Fibroblast of skin of left quadriceps (primary cell): ENCODE results near the gene TRIM63.

ENCODE experiments used
- DNase-seq, 2 experiments: peaks; one replicate each; pipeline ENCODE4 v3.0.0-alpha.2; 2013; ENCODE audit warnings: low read depth in 2 of 2

TRIM63 gene

GRCh38 chr1:26057189-26057588 lies 10.2 kb downstream of the TRIM63 start:
- DNase-seq: no peak

- DNase-seq: no peak
Measured at GRCh38 chr1:26055041-26055440, 12.4 kb downstream of the TRIM63 start.

GRCh38 chr1:26053718-26054560 lies 13.5 kb downstream of the TRIM63 start:
- DNase-seq: no peak

GRCh38 chr1:26050248-26050640 lies 17.2 kb downstream of the TRIM63 start:
- DNase-seq: no peak

- DNase-seq: no peak
Measured at GRCh38 chr1:26049531-26050247, 17.7 kb downstream of the TRIM63 start.

- DNase-seq: no peak
Measured at GRCh38 chr1:26047278-26047874, 20.1 kb downstream of the TRIM63 start.

GRCh38 chr1:26046246-26047095 lies 21.0 kb downstream of the TRIM63 start:
- DNase-seq: no peak

- DNase-seq: no peak
Measured at GRCh38 chr1:26045722-26046245, 21.6 kb downstream of the TRIM63 start, which contains the start of gene SLC30A2. SLC30A2 (minus strand) TSS chr1:26046118; CDS start chr1:26045896, 222 bp downstream.

- no peak for DNase-seq
Measured at GRCh38 chr1:26044971-26045721, 22.3 kb downstream of the TRIM63 start.

GRCh38 chr1:26044414-26044813 lies 23.0 kb downstream of the TRIM63 start:
- no peak for DNase-seq

- DNase-seq: no peak
Measured at GRCh38 chr1:26043765-26044164, 23.7 kb downstream of the TRIM63 start.

- no peak for DNase-seq
Measured at GRCh38 chr1:26041978-26042377, 25.5 kb downstream of the TRIM63 start.

- DNase-seq: no peak
Measured at GRCh38 chr1:26041401-26041800, 26.0 kb downstream of the TRIM63 start.

- DNase-seq: no peak
Measured at GRCh38 chr1:26038904-26039303, 28.5 kb downstream of the TRIM63 start.

GRCh38 chr1:26038477-26038876 lies 29.0 kb downstream of the TRIM63 start:
- DNase-seq: no peak

- no peak for DNase-seq
Measured at GRCh38 chr1:26037904-26038303, 29.5 kb downstream of the TRIM63 start.

- DNase-seq: no peak
Measured at GRCh38 chr1:26036756-26037281, 30.6 kb downstream of the TRIM63 start.

GRCh38 chr1:26035959-26036755 lies 31.3 kb downstream of the TRIM63 start:
- DNase-seq: no peak

- peak; percentile 72 to 79 for DNase-seq
Measured at GRCh38 chr1:26035203-26035958, 32.0 kb downstream of the TRIM63 start.
